OCI-LY3 (cell line): ENCODE results near the gene NIN.

Experiments used
- CTCF ChIP-seq: fragments of 200-600, 300-600 bp; sonication (generic); IDR thresholded peaks from 2 replicates; pipeline ENCODE4 v1.5.1; 2014; ENCODE audit warnings: antibody characterized with exemption, low read length, low read depth
- EZH2phosphoT487 ChIP-seq: fragments of 200-600 bp; shearing (Covaris generic); IDR thresholded peaks from 2 replicates; pipeline ENCODE4 v1.6.1; 2018; ENCODE audit warnings: antibody characterized with exemption, mixed run types, low read depth

- no peak for TF ChIP-seq CTCF
- no peak for TF ChIP-seq EZH2phosphoT487
Measured at GRCh38 chr14:50855558-50855957, 24.6 kb upstream of the NIN start.
